ENCODE results near the gene MICALL1.

Gene MICALL1

DNA sequence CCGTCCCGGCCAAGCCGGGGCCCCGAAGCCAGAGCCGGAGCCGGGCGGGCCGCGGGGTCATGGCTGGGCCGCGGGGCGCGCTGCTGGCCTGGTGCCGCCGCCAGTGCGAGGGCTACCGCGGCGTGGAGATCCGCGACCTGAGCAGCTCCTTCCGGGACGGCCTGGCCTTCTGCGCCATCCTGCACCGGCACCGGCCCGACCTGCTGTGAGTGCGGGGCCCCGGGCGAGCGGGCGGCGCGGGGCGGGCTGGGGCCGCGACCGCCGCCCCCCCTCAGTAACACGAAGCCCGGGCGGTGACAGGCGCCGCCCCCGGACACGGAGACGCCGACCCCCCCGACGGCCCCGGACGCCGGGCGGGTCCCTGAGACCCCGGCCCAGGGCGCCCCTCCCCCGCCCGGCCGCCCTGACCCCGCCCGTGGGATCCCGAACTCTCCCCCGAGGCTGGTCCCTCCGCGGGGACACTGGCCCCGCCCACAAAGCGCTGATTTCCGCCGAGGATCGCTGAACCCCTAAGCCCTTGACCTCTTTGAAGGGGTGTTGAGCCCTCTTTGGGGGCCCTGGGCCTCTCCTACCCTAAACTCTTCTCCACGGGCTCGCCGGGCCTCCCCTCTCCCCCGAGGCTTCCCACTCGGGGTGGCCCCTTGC is 389 bp downstream of the MICALL1 start:
- in situ Hi-C loops (cut with MboI; ENCODE audit: low pct_unique_long_range_greater_than_20kb, low sequenced_read_pairs, unreplicated experiment): no loop called here
- TF ChIP-seq, protein P1, sequence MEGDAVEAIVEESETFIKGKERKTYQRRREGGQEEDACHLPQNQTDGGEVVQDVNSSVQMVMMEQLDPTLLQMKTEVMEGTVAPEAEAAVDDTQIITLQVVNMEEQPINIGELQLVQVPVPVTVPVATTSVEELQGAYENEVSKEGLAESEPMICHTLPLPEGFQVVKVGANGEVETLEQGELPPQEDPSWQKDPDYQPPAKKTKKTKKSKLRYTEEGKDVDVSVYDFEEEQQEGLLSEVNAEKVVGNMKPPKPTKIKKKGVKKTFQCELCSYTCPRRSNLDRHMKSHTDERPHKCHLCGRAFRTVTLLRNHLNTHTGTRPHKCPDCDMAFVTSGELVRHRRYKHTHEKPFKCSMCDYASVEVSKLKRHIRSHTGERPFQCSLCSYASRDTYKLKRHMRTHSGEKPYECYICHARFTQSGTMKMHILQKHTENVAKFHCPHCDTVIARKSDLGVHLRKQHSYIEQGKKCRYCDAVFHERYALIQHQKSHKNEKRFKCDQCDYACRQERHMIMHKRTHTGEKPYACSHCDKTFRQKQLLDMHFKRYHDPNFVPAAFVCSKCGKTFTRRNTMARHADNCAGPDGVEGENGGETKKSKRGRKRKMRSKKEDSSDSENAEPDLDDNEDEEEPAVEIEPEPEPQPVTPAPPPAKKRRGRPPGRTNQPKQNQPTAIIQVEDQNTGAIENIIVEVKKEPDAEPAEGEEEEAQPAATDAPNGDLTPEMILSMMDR (IDR thresholded peaks at IDR 0.05; ENCODE audit: extremely low read depth, insufficient read depth, missing control alignments): no peak
- peak; percentile 75 for DNase-seq (ENCODE audit: low spot score)

DNA sequence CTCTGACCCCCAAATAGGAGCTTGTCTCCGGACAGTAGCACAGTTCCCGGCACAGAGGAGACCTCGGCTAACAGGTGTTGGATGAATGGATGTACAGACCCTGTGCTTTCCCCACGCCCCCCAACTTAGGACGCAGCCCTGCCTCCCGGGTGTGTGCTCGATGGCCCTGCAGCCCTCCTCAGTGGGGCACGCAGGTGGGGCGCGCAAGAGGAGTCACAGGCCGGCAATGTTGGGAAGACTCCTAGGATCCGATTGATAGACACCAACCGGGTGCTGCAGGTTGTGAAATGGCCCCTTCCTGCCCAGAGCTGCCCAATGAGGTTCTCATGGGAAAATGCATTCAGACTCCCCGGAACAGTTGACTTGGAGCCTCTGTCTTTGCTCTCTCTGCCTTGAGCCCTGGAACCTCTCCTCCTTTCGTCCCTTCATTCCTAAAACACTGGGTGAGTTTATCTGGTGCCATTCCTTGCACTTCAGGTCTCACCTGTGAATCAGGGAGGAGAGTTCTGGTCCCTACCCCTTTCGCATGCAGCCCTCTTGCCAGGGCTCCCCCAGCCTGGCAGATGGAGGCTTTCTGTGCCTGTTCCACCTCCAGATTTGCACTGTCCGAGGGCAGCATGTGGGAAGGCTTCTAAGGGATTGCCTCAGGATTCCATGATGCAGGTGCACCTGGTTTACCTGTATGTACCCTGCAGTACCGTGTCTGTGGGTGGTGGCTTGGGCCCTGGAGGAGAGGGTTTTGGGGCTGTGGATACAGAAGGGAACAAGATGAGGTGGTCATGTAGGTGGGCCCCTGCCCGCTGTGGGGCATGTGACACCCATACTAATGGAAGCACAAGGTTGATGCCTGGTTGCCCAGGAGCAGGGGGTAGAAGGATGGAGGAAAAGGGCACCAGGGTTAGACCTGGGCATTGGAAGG is 1.2 kb downstream of the MICALL1 start:
- DNase-seq (ENCODE audit: low spot score): peak; percentile 34
- in situ Hi-C loops (cut with MboI; ENCODE audit: low pct_unique_long_range_greater_than_20kb, low sequenced_read_pairs, unreplicated experiment): no loop called here
- TF ChIP-seq, protein P1 (IDR thresholded peaks at IDR 0.05; ENCODE audit: extremely low read depth, insufficient read depth, missing control alignments): no peak

DNA sequence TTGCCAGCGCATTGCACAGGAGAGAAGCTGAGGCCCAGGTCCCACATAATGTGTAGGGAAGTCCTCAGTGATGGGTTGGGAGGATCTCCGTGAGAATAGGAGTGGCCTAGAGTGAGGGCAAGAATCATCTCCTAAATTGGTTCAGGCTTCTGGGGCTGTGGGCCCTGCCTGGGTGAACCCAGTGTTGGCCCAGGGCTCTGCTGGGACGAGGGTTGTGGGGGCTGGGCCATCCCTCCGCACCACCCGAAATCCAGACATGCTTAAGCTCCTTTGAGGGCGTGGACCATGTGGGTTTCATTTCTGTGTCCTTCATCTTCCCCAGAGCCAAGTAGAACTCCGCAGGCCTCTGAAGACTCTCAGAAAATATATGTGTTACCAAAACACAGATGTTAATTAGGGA is 3.7 kb downstream of the MICALL1 start:
- no peak for DNase-seq (ENCODE audit: low spot score)
- in situ Hi-C loops (cut with MboI; ENCODE audit: low pct_unique_long_range_greater_than_20kb, low sequenced_read_pairs, unreplicated experiment): no loop called here
- TF ChIP-seq, protein P1 (IDR thresholded peaks at IDR 0.05; ENCODE audit: extremely low read depth, insufficient read depth, missing control alignments): no peak

DNA sequence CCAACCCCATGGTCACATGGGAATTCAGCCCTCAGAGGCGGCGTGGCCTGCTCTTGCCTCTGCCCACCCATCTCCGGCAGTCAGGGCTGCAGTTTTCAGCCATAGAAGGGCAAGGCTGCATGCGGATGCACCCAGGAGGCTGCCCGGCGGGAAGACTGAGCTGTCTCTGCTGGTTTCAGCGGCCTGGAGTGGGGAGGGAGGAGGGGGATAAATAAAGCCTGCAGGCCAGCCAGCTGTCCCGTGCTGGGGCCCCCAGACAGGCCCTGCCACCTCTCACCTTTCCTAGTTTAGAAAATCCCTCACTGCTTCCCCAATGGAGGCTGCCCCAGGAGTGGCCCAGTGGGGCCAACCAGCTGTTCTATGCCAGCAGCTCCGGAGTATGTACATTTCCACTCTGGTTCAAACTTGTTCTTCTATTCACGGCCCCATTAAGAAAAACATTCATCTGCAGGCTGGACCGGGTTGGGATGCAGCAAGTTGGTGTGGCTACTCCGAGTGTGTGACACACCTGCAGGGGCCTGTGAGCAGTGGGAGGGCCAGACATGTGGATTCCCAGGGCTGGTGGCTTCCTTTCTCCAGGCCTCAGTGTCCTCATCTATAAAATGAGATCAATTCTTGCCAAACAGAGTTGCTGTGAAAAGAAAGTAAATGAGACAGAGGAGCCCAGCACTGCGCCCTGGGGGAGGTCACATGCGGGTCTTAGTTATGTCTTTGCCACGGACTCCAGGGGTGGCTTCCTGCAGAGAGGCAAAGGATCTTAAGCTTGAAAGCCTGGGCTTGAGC is 5.0 kb downstream of the MICALL1 start:
- TF ChIP-seq, protein P1 (IDR thresholded peaks at IDR 0.05; ENCODE audit: extremely low read depth, insufficient read depth, missing control alignments): no peak
- in situ Hi-C loops (cut with MboI; ENCODE audit: low pct_unique_long_range_greater_than_20kb, low sequenced_read_pairs, unreplicated experiment): no loop called here
- DNase-seq (ENCODE audit: low spot score): no peak

DNA sequence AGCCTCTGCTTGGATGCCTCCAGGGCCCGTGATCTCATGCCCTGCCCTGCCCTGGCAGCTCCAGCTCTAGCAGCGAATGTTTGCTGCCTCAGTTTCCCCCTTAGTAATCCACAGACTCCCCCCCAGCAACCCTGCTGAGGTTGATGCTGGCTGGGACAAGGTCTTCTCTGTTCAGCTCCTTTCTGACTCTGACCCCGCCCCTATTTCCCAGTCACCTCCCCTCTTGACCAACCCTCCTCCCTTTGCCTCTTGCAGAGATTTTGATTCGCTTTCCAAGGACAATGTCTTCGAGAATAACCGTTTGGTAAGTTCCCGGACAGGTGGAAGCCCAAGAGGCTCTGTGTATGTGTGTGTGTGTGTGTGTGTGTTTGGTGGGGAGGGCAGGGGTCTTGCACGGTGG is 5.6 kb downstream of the MICALL1 start:
- in situ Hi-C loops (cut with MboI; ENCODE audit: low pct_unique_long_range_greater_than_20kb, low sequenced_read_pairs, unreplicated experiment): no loop called here
- TF ChIP-seq, protein P1 (IDR thresholded peaks at IDR 0.05; ENCODE audit: extremely low read depth, insufficient read depth, missing control alignments): no peak
- DNase-seq (ENCODE audit: low spot score): no peak

DNA sequence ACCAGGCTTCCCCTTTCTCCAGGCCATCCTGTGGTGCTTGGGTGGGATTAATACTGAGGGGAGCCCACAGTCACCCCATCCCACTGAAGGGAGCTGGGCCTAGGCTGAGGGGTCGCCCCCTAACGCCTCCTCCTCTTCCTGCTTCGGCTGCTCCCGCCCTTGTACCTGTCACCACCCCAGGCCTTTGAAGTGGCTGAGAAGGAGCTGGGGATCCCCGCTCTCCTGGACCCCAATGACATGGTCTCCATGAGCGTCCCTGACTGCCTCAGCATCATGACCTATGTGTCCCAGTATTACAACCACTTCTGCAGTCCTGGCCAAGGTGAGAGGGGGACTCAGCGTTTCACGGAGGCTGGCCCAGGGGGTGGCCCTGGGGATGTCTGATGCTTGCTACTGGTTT is 6.1 kb downstream of the MICALL1 start:
- in situ Hi-C loops (cut with MboI; ENCODE audit: low pct_unique_long_range_greater_than_20kb, low sequenced_read_pairs, unreplicated experiment): no loop called here
- no peak for DNase-seq (ENCODE audit: low spot score)
- TF ChIP-seq, protein P1 (IDR thresholded peaks at IDR 0.05; ENCODE audit: extremely low read depth, insufficient read depth, missing control alignments): no peak
